B cell (primary cell): Measurements from ENCODE around the gene CCDC112. TPM values are rescaled to one million over a fixed set of nuclear protein-coding genes. Genes with fewer than 3 reads are reported as not detected.

Source experiments
- ATAC-seq: fragments of 200-7000 bp; cut with Tn5 transposase; one replicate; pipeline ENCODE4 v1.10.0; 2021; ENCODE audit warnings: low read depth, mild to moderate bottlenecking, moderate number of reproducible peaks, moderate library complexity
- CTCF ChIA-PET: fragments of 350-600 bp; sonication (Branson Sonifier 250); formaldehyde crosslinking; loops from one replicate; lab custom pipeline; 2021; ENCODE audit warnings: antibody characterized with exemption, inconsistent platforms; lab: Charles Lee
- POLR2A ChIA-PET: fragments of 350-600 bp; sonication (Branson Sonifier 250); formaldehyde crosslinking; loops from one replicate; lab custom pipeline; 2021; ENCODE audit warnings: antibody characterized with exemption; lab: Charles Lee
- DNase-seq: peaks from one replicate; pipeline ENCODE4 v3.0.0; 2013
- H2AFZ ChIP-seq: 2 replicates; pipeline ENCODE4 v1.6.1; 2012; ENCODE audit warnings: mild to moderate bottlenecking, low read depth, low read length; ENCODE audit not compliant: insufficient read depth, poor library complexity, severe bottlenecking
- H3K27ac ChIP-seq, 2 donors: 1 replicate in 1 of 2; 2 replicates in 1 of 2; pipeline ENCODE4 v1.5.1; 2012 to 2013; ENCODE audit warnings: low read length in 2 of 2, mild to moderate bottlenecking in 2 of 2, moderate library complexity in 1 of 2
- H3K27me3 ChIP-seq, 4 experiments: fragments of 200-600 bp in 1 of 4; sonication (generic) in 1 of 4; replicated peaks in 1 of 4; 1 replicate in 2 of 4; 2 replicates in 2 of 4; pipeline versions ENCODE4 v1.6.1 to v1.7.0; 2013 to 2016; ENCODE audit warnings: low read length in 3 of 4, mild to moderate bottlenecking in 2 of 4, mixed read lengths in 1 of 4, moderate library complexity in 1 of 4; ENCODE audit not compliant: insufficient read depth in 4 of 4, control insufficient read depth in 3 of 4; ENCODE audit errors: control extremely low read depth in 1 of 4
- H3K36me3 ChIP-seq, 2 experiments: replicated peaks in 1 of 2; 1 replicate in 1 of 2; 2 replicates in 1 of 2; pipeline versions ENCODE4 v1.6.1 to v1.7.1; 2013; ENCODE audit warnings: low read length in 1 of 2; ENCODE audit not compliant: insufficient read depth in 2 of 2, control insufficient read depth in 1 of 2; ENCODE audit errors: control extremely low read depth in 1 of 2, extremely low read depth in 1 of 2
- H3K4me1 ChIP-seq, 2 donors: fragments of 200-600 bp in 1 of 2; sonication (generic) in 1 of 2; 1 replicate in 1 of 2; 2 replicates in 1 of 2; pipeline versions ENCODE4 v1.5.1 to v1.6.1; 2013 to 2017; ENCODE audit warnings: low read length in 2 of 2; ENCODE audit not compliant: control insufficient read depth in 2 of 2, insufficient read depth in 2 of 2
- H3K4me2 ChIP-seq: replicated peaks from 2 replicates; pipeline ENCODE3; 2012; ENCODE audit warnings: mild to moderate bottlenecking, low read depth, low read length; ENCODE audit not compliant: poor library complexity, severe bottlenecking
- H3K4me3 ChIP-seq, 5 experiments: fragments of 200-600 bp in 1 of 5; sonication (generic) in 1 of 5; 1 replicate in 3 of 5; 2 replicates in 2 of 5; pipeline versions ENCODE4 v1.5.1 to v1.7.0; 2011 to 2016; ENCODE audit warnings: low read length in 4 of 5, mild to moderate bottlenecking in 4 of 5, low read depth in 2 of 5, control low read depth in 1 of 5, moderate library complexity in 1 of 5; ENCODE audit not compliant: insufficient read depth in 1 of 5; ENCODE audit errors: control extremely low read depth in 1 of 5, extremely low read depth in 1 of 5
- H3K79me2 ChIP-seq: fragments of 200-600 bp; sonication (generic); one replicate; pipeline ENCODE4 v1.6.0; 2016; ENCODE audit warnings: low read length; ENCODE audit not compliant: control insufficient read depth, insufficient read depth
- H3K9ac ChIP-seq: fragments of 200-600 bp; sonication (generic); 2 replicates; pipeline ENCODE4 v1.6.1; 2017; ENCODE audit warnings: mild to moderate bottlenecking, low read length, moderate library complexity
- H3K9me3 ChIP-seq, 3 donors: one replicate each; pipeline versions ENCODE4 v1.6.1 to v1.7.1; 2013; ENCODE audit warnings: low read length in 2 of 3; ENCODE audit not compliant: control insufficient read depth in 2 of 3, insufficient read depth in 1 of 3; ENCODE audit errors: control extremely low read depth in 1 of 3
- H4K20me1 ChIP-seq: 2 replicates; pipeline ENCODE4 v1.6.0; 2012; ENCODE audit warnings: mild to moderate bottlenecking, low read length; ENCODE audit not compliant: insufficient read depth, control insufficient read depth, poor library complexity, severe bottlenecking
- H3K27ac Mint-ChIP-seq: one replicate; pipeline ENCODE4 v1.8.0; 2021; ENCODE audit warnings: mixed read lengths
- H3K27me3 Mint-ChIP-seq: one replicate; pipeline ENCODE4 v1.8.0; 2021; ENCODE audit warnings: mixed read lengths
- H3K4me1 Mint-ChIP-seq: one replicate; pipeline ENCODE4 v1.8.0; 2021; ENCODE audit warnings: mixed read lengths
- H3K4me3 Mint-ChIP-seq: one replicate; pipeline ENCODE4 v1.8.0; 2021; ENCODE audit warnings: mixed read lengths
- H3K9me3 Mint-ChIP-seq: one replicate; pipeline ENCODE4 v1.8.0; 2022; ENCODE audit warnings: mixed read lengths; ENCODE audit not compliant: insufficient read depth
- CTCF ChIP-seq: fragments of 200-600 bp; IDR thresholded peaks from one replicate; pipeline ENCODE4 v1.8.0; 2022; ENCODE audit warnings: antibody characterized with exemption, mild to moderate bottlenecking
- EZH2 ChIP-seq: IDR thresholded peaks from 2 replicates; pipeline ENCODE4 v1.6.1; 2012; ENCODE audit warnings: borderline replicate concordance, low read depth, mild to moderate bottlenecking, moderate library complexity, low read length; ENCODE audit not compliant: insufficient read depth, poor library complexity, severe bottlenecking
- WGBS: methylation state at CpG from one replicate; pipeline ENCODE4 v1.1.5; 2013; ENCODE audit warnings: missing lambda C conversion rate; ENCODE audit not compliant: insufficient coverage; 5-methylcytosine and 5-hydroxymethylcytosine counted together
- intact Hi-C: fragments of 100-400 bp; cut with micrococcal nuclease; formaldehyde crosslinking; loops from one replicate; pipeline ENCODE4 v1.10.0; 2022
- polyA plus RNA-seq: library from polyadenylated mRNA; depleted of rRNA; stranded (reverse); fragments of >200 nt; gene quantifications from 2 replicates; pipeline ENCODE4 v1.2.3, GENCODE V29; 2012
- total RNA-seq, 2 donors: library from RNA; stranded (reverse); fragments of 120-200 nt in 1 of 2; gene quantifications; 1 replicate in 1 of 2; 2 replicates in 1 of 2; pipeline versions ENCODE4 v1.2.3 to v1.2.4, GENCODE V29; 2013 to 2022

Gene CCDC112
- total and polyA plus RNA-seq, 2 donors (not counting 1 experiment from before 2014, with no cell fraction given) = 3.7 to 9.6 TPM

GRCh38 chr5:115274584-115274983 lies 21.9 kb downstream of the CCDC112 start:
- peak overlapping the region; percentile 49 for H3K4me2 ChIP-seq
- 14% methylated on average over 1 of the region's 3 CpGs for WGBS
- no peaks in the 10 kb centered on the region for H3K79me2 ChIP-seq
- Mint-ChIP-seq H3K27me3 (no peaks in the 10 kb centered on the region), H3K4me3 (peak overlapping the region; percentile 46), H3K27ac (peak overlapping the region; percentile 86), H3K9me3 (no peaks in the 10 kb centered on the region), H3K4me1 (peaks cover 44% of the 10 kb centered on the region)
- ChIA-PET CTCF (interaction anchor here (1.4 to 2.5 kb wide), 4 partner anchors 11 to 177 kb away, joined by 4 to 8 read pairs (median 4); partner anchors contain the start of genes CCDC112 and PGGT1B), POLR2A (no interaction called here)
- peak overlapping the region; percentile 9 to 71 for H3K27ac ChIP-seq
- intact Hi-C loops = loop anchor here (2.0 kb wide), 1 partner anchor 22 kb away; the partner anchor contains the start of gene CCDC112
- peak overlapping the region; percentile 11 for H3K9ac ChIP-seq
- no peaks in the 10 kb centered on the region for H4K20me1 ChIP-seq
- ATAC-seq (peak; percentile 45), DNase-seq (peak; percentile 27)
- H3K36me3 ChIP-seq = no peaks in the 10 kb centered on the region
- H2AFZ ChIP-seq = peak overlapping the region; percentile 16
- no peak for TF ChIP-seq EZH2
- TF ChIP-seq CTCF = no peak
- peaks cover 34 to 38% of the 10 kb centered on the region in 2 donors for H3K4me1 ChIP-seq
- H3K4me3 ChIP-seq = peak overlapping the region in 1 of 5 experiments; percentile 9
- H3K27me3 ChIP-seq = no peaks in the 10 kb centered on the region
- H3K9me3 ChIP-seq = no peaks in the 10 kb centered on the region

- CTCF ChIA-PET = no interaction called here
- H2AFZ ChIP-seq = no peak overlapping the region
- H3K4me3 Mint-ChIP-seq = no peak overlapping the region
Measured at GRCh38 chr5:115272297-115272958, 24.0 kb downstream of the CCDC112 start.

More at GRCh38 chr5:115272297-115272958, 24.0 kb downstream of the CCDC112 start:
- TF ChIP-seq EZH2 (no peak), CTCF (no peak)
- DNase-seq (no peak), ATAC-seq (no peak)
- Histone ChIP-seq H3K79me2 (no peaks in the 10 kb centered on the region), H3K9me3 (no peaks in the 10 kb centered on the region), H3K36me3 (no peaks in the 10 kb centered on the region), H3K4me1 (peaks cover 34 to 38% of the 10 kb centered on the region in 2 donors), H3K27ac (peak overlapping the region in 1 of 2 donors; percentile 65), H4K20me1 (no peaks in the 10 kb centered on the region), H3K27me3 (no peaks in the 10 kb centered on the region), H3K4me3 (no peak overlapping the region), H3K4me2 (peak overlapping the region; percentile 61), H3K9ac (peak overlapping the region; percentile 24)
- peaks cover 44% of the 10 kb centered on the region for H3K4me1 Mint-ChIP-seq
- no peaks in the 10 kb centered on the region for H3K9me3 Mint-ChIP-seq
- no peaks in the 10 kb centered on the region for H3K27me3 Mint-ChIP-seq
- intact Hi-C loops = no loop called here
- H3K27ac Mint-ChIP-seq = peak overlapping the region; percentile 42
- no CpG with 5 or more reads among the region's 3 CpGs for WGBS
- POLR2A ChIA-PET = interaction anchor here (0.7 kb wide), 1 partner anchor 9 kb away, joined by 5 read pairs; no protein-coding TSS in a partner anchor
